NCI-H748 (cell line): ENCODE measurements around the gene TMEM37.

ENCODE experiments used
- DNase-seq: peaks from one replicate; lab custom pipeline; 2025; ENCODE audit not compliant: unreplicated experiment; lab: John Stamatoyannopoulos, UW

Gene TMEM37

GRCh38 chr2:119451336-119452050 lies 19.8 kb downstream of the TMEM37 start:
- DNase-seq, result no peak

GRCh38 chr2:119453972-119454593 lies 22.4 kb downstream of the TMEM37 start:
- DNase-seq, result no peak

GRCh38 chr2:119455066-119455718 lies 23.5 kb downstream of the TMEM37 start:
- DNase-seq, result no peak

- no peak for DNase-seq
Observed at GRCh38 chr2:119460076-119460475, 28.4 kb downstream of the TMEM37 start.

- no peak for DNase-seq
Observed at GRCh38 chr2:119461811-119462210, 30.2 kb downstream of the TMEM37 start.

- DNase-seq, result no peak
Observed at GRCh38 chr2:119462574-119462973, 30.9 kb downstream of the TMEM37 start.

GRCh38 chr2:119463136-119463535 lies 31.5 kb downstream of the TMEM37 start:
- no peak for DNase-seq

GRCh38 chr2:119463990-119464389 lies 32.3 kb downstream of the TMEM37 start:
- no peak for DNase-seq

GRCh38 chr2:119464981-119465380 lies 33.3 kb downstream of the TMEM37 start:
- DNase-seq, result no peak

GRCh38 chr2:119465687-119466086 lies 34.0 kb downstream of the TMEM37 start:
- no peak for DNase-seq

- no peak for DNase-seq
Observed at GRCh38 chr2:119466373-119466772, 34.7 kb downstream of the TMEM37 start.

- DNase-seq, result no peak
Observed at GRCh38 chr2:119468154-119468955, 36.7 kb downstream of the TMEM37 start.

GRCh38 chr2:119469131-119469530 lies 37.5 kb downstream of the TMEM37 start:
- DNase-seq, result no peak

GRCh38 chr2:119469661-119470297 lies 38.1 kb downstream of the TMEM37 start:
- DNase-seq, result peak; percentile 88

GRCh38 chr2:119472749-119473148 lies 41.1 kb downstream of the TMEM37 start:
- DNase-seq, result no peak

GRCh38 chr2:119473621-119474370 lies 42.1 kb downstream of the TMEM37 start:
- DNase-seq, result no peak

GRCh38 chr2:119474371-119475224 lies 42.9 kb downstream of the TMEM37 start:
- DNase-seq, result no peak

- no peak for DNase-seq
Observed at GRCh38 chr2:119475225-119475856, 43.7 kb downstream of the TMEM37 start.

GRCh38 chr2:119475857-119476244 lies 44.2 kb downstream of the TMEM37 start:
- DNase-seq, result no peak
